ENCODE results near the gene ZBTB40.

Gene ZBTB40

DNA sequence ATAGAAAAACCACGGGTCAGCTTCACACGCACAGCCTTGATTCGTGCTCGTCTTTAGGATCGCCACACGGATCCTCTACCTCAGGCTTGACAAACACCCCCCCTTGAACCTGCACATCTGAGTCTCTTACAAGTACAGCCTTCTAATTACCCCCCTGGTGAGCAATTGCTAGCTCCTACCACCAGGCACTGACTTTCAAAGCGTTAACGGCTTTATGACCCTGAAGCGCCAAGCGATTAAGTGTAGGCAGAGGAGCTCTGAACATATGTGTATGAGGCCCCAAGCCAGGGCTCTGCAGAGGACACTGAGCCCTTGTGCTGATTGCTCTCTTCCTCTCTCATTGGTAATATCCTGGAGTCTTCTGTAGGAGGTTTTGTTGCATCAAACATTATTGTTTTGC, 55.9 kb downstream of the ZBTB40 start:
- DNase-seq, result no peak

DNA sequence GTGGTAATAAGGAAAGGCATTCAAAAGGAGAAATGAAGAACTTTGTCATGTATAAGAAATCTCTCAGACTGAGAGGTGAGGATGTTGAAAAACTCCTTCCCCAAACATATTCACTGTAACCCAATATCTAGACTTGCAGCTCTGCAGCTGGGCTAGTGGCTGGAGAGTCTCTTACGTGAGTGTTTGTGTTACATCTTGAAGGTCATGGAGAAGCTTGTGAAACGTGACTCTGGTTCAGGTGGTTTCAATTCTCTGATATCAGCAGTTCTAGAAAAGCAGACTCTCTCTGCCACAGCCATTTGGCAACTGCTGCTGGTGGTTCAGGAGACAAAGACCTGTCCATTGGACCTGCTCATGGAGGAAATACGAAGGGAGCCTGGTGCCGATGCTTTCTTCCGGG, 56.7 kb downstream of the ZBTB40 start:
- DNase-seq, result no peak

DNA sequence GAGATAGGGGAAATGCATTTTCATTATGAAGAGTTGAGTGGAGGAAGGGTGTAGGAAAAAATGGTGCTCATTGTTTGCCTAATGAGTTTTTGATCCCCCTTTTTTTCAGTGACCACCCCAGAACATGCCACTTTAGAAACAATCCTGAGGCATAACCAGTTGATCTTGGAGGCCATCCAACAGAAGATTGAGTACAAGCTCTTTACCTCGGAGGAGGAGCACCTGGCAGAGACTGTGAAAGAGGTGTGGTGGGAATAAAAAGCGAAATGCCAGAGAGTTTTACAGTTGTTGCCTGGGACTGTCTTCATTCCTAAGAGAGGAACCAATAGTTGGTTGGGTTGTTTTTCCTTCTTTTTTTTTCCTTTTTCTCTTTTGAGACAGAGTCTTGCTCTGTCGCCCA, 57.3 kb downstream of the ZBTB40 start:
- no peak for DNase-seq

DNA sequence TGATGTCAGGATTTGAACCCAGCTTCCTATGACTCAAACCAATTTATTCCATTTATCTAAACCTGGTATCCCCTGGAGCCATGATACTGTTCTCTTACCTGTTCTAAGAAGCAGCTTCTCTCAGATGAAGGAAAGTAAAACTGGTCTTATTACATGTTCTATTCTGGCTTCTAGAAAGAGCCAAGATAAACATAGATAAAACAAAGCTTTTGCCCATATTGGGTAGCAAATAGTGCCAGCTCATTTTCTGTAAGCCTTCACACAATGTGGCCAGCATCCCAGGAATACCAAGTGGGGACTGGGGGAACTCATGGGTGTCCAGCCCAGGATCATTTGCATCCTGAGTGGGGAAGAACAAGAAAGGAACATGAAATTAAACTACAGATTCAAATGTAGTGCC, 58.2 kb downstream of the ZBTB40 start:
- no peak for DNase-seq

DNA sequence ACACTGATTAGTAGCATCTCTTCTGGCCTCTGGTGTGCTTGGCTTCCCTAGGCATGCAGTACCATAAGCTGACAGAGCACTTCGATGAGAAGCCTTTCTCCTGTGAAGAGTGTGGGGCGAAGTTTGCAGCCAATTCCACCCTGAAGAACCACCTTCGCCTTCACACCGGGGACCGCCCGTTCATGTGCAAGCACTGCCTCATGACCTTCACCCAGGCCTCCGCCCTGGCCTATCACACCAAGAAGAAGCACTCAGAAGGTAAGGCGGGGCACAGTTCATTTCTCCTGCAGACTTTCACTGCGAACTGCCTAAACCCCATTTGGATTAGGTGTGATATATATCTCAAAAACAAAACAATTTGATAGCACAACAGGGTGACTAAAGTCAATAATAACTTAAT, 61.2 kb downstream of the ZBTB40 start:
- DNase-seq, result no peak

DNA sequence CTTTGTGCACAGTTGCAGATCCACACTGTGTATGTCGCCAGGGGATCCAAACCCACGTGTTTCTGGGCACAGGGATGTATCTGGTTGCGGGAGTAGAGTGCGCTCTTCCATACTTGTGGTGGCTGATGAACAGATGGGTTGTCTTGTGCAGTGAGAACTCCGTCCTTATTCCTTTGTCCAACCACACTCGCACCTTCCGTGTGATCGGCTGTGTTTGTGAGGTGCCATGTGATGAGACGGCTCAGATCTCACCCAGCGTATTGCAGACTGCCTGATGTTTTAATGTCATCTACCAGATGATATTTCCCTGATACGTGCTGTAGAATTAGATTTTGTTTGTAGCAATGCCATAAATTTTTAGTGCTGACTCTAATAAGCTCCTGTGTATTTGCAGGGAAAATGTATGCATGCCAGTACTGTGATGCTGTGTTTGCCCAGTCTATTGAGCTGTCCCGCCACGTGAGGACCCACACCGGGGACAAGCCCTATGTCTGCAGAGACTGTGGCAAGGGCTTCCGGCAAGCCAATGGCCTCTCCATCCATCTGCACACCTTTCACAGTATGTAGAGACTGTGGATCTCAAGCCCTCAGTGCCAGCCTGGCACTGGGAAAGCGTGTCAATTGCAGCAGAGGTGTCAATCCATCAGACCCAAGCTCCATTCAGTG, 65.4 kb downstream of the ZBTB40 start:
- no peak for DNase-seq

DNA sequence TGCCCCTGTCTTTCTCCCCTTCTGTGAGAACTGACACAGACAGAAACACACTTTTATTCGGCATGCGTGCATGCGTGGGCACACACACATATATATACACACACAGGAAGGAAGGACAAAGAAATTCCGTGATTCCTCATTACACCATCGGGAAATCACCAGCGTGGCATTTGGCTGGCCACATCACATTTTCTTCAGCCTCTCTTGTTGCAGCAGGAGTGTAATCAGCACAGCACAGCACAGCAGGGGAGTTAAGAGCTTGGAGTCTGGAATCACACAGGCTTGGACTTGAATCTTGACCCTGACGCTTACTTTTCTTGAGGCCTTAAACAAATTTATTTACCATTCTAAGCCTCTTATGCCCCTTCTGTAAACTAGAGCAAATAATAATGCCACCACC, 66.3 kb downstream of the ZBTB40 start:
- DNase-seq, result no peak

DNA sequence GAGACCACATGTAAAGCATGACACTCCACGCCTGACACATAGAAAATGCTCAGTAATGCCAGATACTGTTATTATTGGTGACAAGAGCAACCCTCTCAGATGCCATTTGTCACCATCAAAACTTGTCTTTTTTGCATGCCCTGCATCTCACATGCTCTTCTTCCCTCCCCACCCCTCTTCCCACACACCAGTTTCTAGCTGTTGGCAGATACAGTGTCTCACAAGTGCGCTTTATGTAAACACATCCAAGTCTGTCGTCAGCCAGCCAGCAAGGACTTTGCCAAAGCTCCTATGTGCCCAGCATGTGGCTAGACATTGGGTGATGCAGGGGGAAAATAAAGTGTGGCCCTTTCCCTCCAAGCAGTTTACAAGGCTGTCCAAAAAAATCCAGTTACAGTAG, 66.7 kb downstream of the ZBTB40 start:
- no peak for DNase-seq

DNA sequence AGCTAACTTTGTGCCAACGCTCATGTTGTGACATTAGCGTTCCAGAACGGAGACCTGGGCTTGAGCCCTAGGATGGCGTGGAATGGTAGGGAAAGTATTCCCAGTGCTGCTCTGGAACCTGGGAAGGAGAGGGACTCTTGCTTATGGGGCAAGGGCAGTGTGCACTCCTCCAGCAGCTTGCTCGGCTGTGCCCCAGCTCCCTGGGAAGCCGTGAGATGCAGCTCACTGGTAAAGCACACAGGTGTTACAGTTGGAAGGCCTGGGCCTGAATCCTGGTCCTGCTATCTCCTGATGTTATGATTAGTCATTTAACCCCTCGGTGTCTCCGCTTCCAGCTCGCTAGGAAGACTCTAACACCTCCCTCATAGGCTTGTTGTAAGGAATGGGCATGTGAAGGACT, 69.2 kb downstream of the ZBTB40 start:
- DNase-seq, result no peak

DNA sequence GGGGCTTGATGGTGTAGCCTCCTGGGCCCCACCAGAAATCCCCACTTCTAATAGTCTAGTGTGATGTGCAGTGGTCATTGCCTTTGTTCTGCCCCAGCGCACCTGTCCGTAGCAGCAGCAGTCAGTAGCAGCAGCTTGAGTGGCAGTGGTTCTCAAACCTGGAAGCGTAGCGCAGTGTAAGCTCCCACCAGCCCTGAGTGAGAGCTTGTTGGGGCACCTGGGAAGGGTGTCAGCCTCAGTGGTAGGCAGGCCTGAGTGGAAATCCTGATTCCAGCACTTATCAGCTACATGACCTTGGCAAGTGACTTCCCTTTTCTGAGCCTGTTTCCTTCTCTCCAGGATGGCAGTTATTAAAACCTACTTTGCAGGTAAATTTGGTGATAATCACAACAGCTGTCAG, 70.0 kb downstream of the ZBTB40 start:
- DNase-seq, result no peak

DNA sequence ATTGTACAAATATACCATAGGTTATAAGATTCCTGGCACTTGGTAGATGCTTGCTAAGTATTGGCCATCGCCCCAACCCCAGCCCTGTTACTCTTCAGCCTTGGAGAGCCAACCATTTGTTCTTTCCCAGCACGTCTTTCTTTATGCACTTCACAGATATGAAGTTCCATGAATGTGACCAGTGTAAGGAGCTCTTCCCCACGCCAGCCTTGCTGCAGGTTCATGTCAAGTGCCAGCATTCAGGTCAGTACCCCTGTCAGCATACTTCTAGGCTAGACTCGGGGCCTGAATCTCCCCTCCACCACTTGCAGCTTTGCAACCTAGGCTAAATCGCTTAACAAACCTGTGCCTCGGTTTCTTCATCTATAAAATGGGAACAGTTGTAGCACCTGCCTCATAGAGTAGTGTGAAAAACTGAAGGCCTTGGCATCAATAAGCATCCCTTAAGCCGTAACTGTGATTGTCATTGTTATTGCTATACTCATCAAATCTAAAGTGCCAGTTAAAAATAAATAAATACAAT, 70.6 kb downstream of the ZBTB40 start:
- DNase-seq, result no peak

DNA sequence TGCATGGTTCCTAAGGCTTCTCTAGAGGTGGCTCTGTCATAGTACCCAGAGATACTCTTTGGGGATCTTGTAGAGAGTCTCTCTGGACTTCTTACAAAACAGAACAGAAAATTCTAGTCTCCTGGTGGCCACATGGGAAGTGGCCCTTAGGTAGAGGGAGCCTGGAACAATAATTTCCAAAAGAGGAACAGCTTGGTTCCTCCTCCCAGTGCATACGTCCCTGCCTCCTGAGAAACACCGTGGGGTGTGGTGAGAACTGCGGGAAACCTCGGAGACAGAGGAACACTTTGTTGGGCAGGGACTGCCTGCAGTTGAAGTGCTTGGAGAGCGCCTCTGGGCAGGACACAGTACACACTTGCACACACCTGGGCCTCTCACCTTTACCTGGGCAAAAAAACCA, 72.8 kb downstream of the ZBTB40 start:
- no peak for DNase-seq

DNA sequence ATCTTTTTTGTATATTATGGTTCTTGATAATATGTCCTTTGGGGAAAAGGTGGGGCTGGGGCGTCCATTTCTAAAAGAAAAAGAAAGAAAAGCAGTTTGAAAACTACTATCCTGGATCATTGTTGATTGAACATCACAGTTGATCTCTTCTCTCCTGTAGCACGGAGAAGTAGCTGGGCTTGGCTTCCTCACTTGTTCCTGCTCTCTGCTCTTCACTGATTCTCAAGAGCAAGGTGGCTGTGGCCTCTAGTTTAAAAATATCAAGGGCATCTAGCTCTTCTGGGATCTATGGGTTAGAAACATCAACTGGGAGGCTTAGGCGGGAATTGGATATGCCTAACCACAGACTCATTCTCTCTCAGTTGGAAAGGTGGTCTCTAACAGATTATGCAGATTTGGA, 73.6 kb downstream of the ZBTB40 start:
- no peak for DNase-seq

DNA sequence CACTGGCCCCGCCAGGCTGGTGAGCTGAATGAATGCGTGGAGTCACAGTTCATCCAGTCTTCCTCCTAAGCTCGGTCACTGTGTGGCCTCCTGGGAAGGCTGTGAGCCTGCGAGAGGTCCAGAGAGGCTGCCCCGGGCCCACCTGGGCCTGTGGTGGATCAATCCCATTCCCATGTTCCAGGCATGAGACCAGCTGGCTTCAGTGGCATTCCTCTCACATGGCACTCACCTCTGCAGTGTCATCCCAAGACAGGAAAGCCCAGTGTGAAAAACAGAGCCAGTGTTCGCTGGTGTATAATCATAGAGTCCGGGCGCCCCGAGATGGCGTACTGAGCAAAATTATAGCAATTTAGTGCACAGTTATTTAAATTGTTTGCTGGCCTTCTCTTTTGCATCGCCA, 74.0 kb downstream of the ZBTB40 start:
- DNase-seq, result no peak

DNA sequence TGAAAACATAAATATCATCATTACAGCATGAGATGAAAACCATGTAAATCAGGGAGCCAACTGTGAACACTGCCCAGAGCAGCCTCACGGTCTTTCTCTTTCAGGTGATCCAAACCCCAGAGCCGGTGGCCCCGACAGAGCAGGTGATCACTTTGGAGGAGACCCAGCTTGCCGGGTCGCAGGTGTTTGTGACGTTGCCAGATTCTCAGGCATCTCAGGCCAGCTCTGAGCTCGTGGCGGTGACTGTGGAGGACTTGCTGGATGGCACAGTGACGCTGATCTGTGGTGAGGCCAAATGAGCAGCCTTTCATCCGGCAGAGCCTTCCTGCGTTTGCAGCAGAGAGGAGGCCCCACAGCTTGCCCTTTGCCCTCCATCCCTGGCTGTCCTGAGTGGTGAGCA, 74.4 kb downstream of the ZBTB40 start:
- no peak for DNase-seq

DNA sequence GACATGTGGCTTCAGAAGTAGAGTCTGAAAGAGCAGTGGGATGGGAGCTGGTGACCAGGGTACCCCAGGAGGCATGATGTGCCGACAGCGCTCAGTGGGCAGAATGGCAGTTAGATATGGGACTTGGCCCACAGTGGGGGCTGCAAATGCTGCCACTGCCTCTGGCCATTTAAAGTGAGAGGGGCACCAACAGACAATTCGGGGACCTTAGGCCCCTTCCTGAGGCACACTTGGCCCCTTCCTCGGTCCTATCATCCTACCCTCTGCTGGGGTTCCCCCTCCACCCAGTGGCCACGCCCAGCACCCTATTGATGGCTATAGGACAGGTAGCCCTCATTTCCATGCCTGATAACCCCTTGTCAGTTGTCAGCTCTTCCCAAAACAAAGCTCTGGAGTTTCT, 75.0 kb downstream of the ZBTB40 start:
- no peak for DNase-seq

DNA sequence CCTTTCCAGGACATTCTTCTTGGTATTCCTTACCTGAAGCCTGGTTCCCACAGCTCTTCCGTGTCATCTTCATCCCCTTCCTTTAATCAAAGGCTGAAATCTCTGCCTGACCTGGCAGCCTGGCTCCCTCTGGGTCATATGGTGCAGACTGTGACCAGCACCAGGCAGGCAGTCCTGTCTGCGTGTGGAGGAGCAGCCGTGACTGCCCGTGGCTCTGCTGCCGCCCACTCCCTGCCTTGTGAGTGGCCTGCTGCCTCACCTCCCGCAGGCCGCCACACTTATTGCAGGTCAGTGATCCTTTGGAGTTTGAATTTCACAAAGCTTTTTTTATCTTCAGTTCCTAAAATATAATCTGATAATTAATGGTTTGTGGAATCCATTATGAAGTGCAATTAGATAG, 75.5 kb downstream of the ZBTB40 start:
- DNase-seq, result no peak

DNA sequence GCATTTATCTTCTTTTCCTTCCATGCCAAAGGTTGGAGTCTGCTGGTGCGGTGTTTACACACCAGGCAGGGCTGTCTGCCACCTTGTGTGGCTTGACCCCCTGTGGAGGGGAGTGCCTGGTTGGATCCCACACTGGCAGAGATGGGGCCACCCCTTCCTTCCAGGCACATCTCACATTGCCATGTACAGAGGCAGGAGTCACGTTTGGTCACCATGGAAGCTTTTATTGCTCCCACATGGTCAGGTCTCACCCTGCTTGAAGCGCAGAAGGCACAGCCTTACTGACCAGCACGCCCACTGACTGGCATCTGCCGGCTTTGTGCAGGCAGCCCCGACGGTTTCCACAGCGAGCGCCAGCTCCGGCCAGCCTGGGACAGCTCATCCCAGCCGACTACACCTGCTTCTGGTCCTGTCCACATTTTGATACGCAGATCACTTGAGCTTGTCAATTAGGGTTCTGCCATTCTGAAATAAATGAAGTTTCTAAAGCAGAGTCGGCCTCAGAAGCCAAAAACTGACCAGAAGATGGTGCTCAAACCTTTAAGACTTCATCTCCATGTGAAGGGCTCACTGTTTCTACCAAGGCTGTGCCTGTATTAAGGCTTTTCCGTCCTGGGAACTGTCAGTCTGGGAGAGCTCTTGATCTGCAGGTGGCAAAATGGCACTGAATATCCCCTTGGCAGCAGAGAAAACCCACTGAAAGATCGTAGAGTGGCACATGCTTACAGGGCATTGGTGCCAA, 76.1 kb downstream of the ZBTB40 start:
- no peak for DNase-seq

DNA sequence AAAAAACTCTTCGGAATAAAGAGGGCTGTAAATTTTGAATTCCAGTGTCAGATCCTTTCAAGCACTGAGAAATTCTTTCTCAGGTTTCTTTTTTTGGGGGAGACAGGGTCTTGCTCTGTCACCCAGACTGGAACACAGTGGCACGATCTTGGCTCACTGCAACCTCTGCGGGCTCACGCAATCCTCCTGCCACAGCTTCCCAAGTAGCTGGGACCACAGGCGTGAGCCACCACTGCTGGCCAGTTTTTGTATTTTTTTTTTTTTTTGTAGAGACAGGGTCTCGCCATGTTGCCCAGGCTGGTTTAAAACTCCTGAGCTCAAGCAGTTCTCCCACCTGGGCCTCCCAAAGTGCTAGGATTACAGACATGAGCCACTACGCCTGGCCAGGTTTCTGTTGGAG, 76.8 kb downstream of the ZBTB40 start:
- no peak for DNase-seq

DNA sequence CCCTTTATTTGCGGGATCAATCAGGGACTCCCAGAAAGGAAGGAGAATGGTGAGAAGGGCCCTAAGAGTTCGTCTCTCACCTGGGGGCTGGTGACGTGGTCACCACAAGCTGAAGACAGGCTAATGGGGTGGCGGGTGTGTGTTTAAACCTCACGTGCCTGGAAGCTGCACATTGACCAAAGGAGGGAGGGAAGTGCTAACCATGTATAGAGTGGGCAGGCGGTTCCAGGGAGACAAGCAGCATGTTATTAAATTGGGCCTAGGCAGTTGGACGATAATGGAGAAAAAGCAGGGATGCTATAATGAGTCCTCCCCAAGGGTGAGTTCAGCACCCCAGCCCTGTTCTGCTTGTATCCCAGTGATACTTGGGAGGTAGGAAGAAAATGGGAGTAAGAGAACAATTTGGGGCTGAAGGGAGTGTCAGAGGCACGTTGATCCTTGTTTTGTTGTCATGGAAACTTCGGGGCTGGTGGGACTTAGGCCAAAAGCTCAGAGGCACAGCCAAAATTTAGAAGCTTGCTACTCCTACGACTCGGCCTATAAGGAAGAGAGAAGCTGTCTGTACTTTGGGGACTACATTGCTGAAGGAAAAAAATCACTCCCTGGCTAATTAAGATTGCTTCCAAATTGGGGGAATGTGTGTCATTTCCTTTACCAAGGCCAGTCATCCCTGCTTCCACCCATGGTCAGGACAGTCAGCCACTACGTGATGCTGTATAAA, 78.4 kb downstream of the ZBTB40 start:
- DNase-seq, result no peak

DNA sequence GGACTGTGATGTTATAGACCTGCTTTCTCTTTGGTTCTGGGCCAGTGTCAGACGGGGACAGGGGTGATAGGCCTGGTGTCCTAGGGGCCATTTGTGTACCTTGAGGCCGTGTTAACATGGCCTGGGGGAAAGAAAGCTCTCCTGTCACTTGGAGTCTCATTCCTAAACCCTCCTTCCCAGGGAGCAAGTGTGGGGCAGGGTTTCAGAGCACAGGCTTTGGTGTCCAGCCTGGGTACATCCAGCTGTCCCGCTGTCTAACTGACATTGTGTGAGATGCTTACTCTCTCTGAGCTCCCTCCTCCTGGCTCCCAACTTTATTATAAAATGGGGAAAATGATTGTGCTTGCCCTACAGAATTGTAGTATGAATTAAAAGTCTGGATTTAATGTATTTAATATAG, 79.1 kb downstream of the ZBTB40 start:
- DNase-seq, result no peak

DNA sequence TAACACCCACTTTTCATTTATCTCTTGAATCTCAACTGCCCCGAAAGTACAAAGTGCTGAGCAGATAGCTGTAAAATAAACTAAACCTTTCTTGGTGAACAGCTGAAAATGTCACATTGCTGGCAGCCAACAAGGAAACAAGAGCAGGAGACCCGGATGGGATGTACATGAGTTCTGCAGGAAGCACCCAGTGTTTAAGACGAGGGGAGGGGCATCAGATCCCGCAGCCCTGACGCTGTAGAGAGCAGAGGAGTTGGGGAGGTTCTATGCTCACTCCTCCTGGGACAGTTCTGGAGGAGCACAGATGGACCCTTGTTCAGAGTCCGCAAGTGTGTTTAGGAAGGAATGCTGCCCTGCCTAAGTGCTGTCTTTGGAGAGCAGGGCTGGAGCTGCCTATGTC, 79.6 kb downstream of the ZBTB40 start:
- DNase-seq, result no peak

DNA sequence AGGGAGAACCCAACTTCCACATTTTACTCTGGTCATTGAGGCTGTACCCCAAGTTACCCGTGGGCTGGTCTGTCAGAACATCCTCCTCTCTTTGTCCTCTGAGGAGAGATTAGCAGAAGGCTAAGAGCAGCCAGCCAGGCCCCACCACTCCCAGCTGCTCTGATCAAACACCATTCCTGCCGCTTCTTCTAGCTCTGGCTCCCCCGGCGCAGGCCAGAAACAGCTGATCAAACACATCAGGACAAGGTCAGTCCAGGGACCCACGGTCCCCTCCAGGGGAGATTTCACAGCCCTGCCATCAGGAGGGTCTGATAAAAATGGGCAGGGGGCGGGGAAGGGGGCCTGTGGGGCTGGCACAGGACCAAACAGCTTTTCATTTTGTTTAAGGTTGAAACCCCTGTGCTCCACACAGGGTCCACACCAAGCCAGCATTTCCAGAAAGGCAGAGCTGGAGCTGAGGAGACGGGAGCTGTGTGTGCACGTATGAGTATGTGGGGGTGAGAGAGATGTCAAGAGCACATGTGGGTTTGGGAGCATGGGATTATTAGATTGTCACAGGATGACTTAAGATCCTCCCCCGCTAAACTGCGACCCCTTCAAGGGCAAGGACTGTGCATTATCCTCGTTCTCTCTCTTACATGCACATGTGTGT, 81.7 kb downstream of the ZBTB40 start:
- no peak for DNase-seq
